Testis (tissue), 2 donors: ENCODE measurements around the gene FNDC5.

Source experiments
- CTCF ChIP-seq, 3 experiments: fragments of 450-650 bp in 2 of 3; fragments of 200-600 bp in 1 of 3; sonication (generic) in 1 of 3; IDR thresholded peaks; one replicate each; pipeline ENCODE4 v1.5.1; 2016 to 2019; ENCODE audit warnings: antibody characterized with exemption in 3 of 3, mild to moderate bottlenecking in 2 of 3, moderate library complexity in 1 of 3
- POLR2A ChIP-seq: fragments of 450-650 bp; IDR thresholded peaks from one replicate; pipeline ENCODE4 v1.6.1; 2017; ENCODE audit warnings: antibody characterized with exemption, mild to moderate bottlenecking, moderate library complexity

- TF ChIP-seq CTCF (IDR thresholded peaks at IDR 0.05) (no peak), POLR2A (no peak)
These were observed 10.6 kb upstream of the FNDC5 start for GRCh38 chr1:32881291-32881690.
